GM23338 (cell line): ENCODE results near the gene SUN5. TPM values are rescaled to one million over a fixed set of nuclear protein-coding genes. Genes with fewer than 3 reads are reported as not detected.

ENCODE experiments used
- ATAC-seq: fragments of 200-7000 bp; cut with Tn5 transposase; 3 replicates; pipeline ENCODE4 v1.9.1; 2020
- DNase-seq: peaks from one replicate; pipeline ENCODE4 v3.0.0-alpha.2; 2015; ENCODE audit warnings: low spot score
- H2AFZ ChIP-seq: fragments of 200-600 bp; sonication (generic); 2 replicates; pipeline ENCODE4 v1.8.0; 2016; ENCODE audit warnings: antibody characterized with exemption, mild to moderate bottlenecking, moderate library complexity
- H3F3A ChIP-seq: fragments of 200-600 bp; sonication (generic); replicated peaks from 2 replicates; pipeline ENCODE4 v1.8.0; 2017; ENCODE audit warnings: antibody characterized with exemption, mixed run types, low read depth
- H3K27ac ChIP-seq: fragments of 200-600 bp; sonication (generic); 2 replicates; pipeline ENCODE4 v1.6.1; 2016; ENCODE audit warnings: low read depth
- H3K27me3 ChIP-seq: fragments of 200-600 bp; sonication (generic); 2 replicates; pipeline ENCODE4 v1.8.0; 2016; ENCODE audit warnings: mild to moderate bottlenecking, mixed run types, moderate library complexity; ENCODE audit not compliant: insufficient read depth
- H3K36me3 ChIP-seq: fragments of 200-600 bp; sonication (generic); 2 replicates; pipeline ENCODE4 v1.8.0; 2016; ENCODE audit warnings: mild to moderate bottlenecking; ENCODE audit not compliant: insufficient read depth
- H3K4me1 ChIP-seq: fragments of 200-600 bp; sonication (generic); 2 replicates; pipeline ENCODE4 v1.8.0; 2016; ENCODE audit warnings: mild to moderate bottlenecking, moderate library complexity; ENCODE audit not compliant: insufficient read depth
- H3K4me2 ChIP-seq: fragments of 200-600 bp; sonication (generic); 2 replicates; pipeline ENCODE4 v1.7.1; 2017; ENCODE audit warnings: mixed run types
- H3K4me3 ChIP-seq: fragments of 200-600 bp; sonication (generic); 2 replicates; pipeline ENCODE4 v1.6.1; 2016; ENCODE audit warnings: mixed run types
- H3K79me2 ChIP-seq: fragments of 200-600 bp; sonication (generic); replicated peaks from 2 replicates; pipeline ENCODE4 v1.8.0; 2017; ENCODE audit warnings: mild to moderate bottlenecking; ENCODE audit not compliant: insufficient read depth
- H3K9me2 ChIP-seq: fragments of 200-600 bp; sonication (generic); 2 replicates; pipeline ENCODE4 v1.8.0; 2017; ENCODE audit not compliant: insufficient read depth
- H4K20me1 ChIP-seq: fragments of 200-600 bp; sonication (generic); replicated peaks from 2 replicates; pipeline ENCODE4 v1.8.0; 2017; ENCODE audit warnings: mild to moderate bottlenecking; ENCODE audit not compliant: insufficient read depth
- H3K27ac Mint-ChIP-seq: 2 replicates; pipeline ENCODE4 v1.8.0; 2020; ENCODE audit warnings: inconsistent platforms, mild to moderate bottlenecking, moderate library complexity, mixed read lengths
- H3K27me3 Mint-ChIP-seq: 3 replicates; pipeline ENCODE4 v1.8.0; 2022; ENCODE audit warnings: low read depth, mild to moderate bottlenecking, moderate library complexity, mixed read lengths, inconsistent platforms; ENCODE audit not compliant: insufficient read depth, poor library complexity
- H3K36me3 Mint-ChIP-seq: 3 replicates; pipeline ENCODE4 v1.8.0; 2021; ENCODE audit warnings: low read depth, mild to moderate bottlenecking, inconsistent platforms, moderate library complexity, mixed read lengths
- H3K4me1 Mint-ChIP-seq: 3 replicates; pipeline ENCODE4 v1.8.0; 2020; ENCODE audit warnings: mild to moderate bottlenecking, inconsistent platforms, mixed read lengths
- H3K4me3 Mint-ChIP-seq: 3 replicates; pipeline ENCODE4 v1.8.0; 2021; ENCODE audit warnings: moderate library complexity, mild to moderate bottlenecking, inconsistent platforms, mixed read lengths
- H3K9me3 Mint-ChIP-seq: 3 replicates; pipeline ENCODE4 v1.8.0; 2020; ENCODE audit warnings: moderate library complexity, mild to moderate bottlenecking, inconsistent platforms, mixed read lengths
- CREB1 ChIP-seq: fragments of 250-450 bp; sonication (Bioruptor Pico); IDR thresholded peaks from 2 replicates; pipeline ENCODE4 v1.5.0; 2020; ENCODE audit warnings: low read depth, mild to moderate bottlenecking, moderate library complexity
- CTCF ChIP-seq, 2 experiments: fragments of 200-600 bp in 1 of 2; sonication (generic) in 1 of 2; conservative IDR thresholded peaks; 2 replicates each; pipeline versions ENCODE4 v1.5.1 to v1.6.1; 2016 to 2017; ENCODE audit warnings: antibody characterized with exemption in 2 of 2, low read depth in 2 of 2, mild to moderate bottlenecking in 2 of 2, moderate library complexity in 1 of 2
- ETS1 ChIP-seq: IDR thresholded peaks from 2 replicates; pipeline ENCODE4 v1.6.1; 2016; ENCODE audit warnings: antibody characterized with exemption
- EZH2 ChIP-seq: fragments of 200-600 bp; sonication (generic); IDR thresholded peaks from one replicate; pipeline ENCODE4 v1.8.0; 2017; ENCODE audit warnings: antibody characterized with exemption, mild to moderate bottlenecking, low read depth; ENCODE audit not compliant: unreplicated experiment
- EZH2phosphoT487 ChIP-seq: fragments of 200-600 bp; sonication (generic); IDR thresholded peaks from one replicate; pipeline ENCODE4 v1.8.1; 2018; ENCODE audit warnings: antibody characterized with exemption; ENCODE audit not compliant: unreplicated experiment
- NANOG ChIP-seq: IDR thresholded peaks from 2 replicates; pipeline ENCODE4 v1.6.1; 2016; ENCODE audit warnings: antibody characterized with exemption, borderline replicate concordance
- POLR2AphosphoS5 ChIP-seq: IDR thresholded peaks from 2 replicates; pipeline ENCODE4 v1.6.1; 2016; ENCODE audit warnings: antibody characterized with exemption, low read depth
- ZNF114 ChIP-seq: fragments of 250-450 bp; sonication (Bioruptor Pico); IDR thresholded peaks from 2 replicates; pipeline ENCODE4 v1.5.0; 2020; ENCODE audit warnings: mild to moderate bottlenecking, moderate library complexity
- ZNF331 ChIP-seq: fragments of 250-450 bp; sonication (Bioruptor Pico); IDR thresholded peaks from 2 replicates; pipeline ENCODE4 v1.5.0; 2020; ENCODE audit warnings: low read depth, mild to moderate bottlenecking, moderate library complexity
- polyA plus RNA-seq: library from polyadenylated mRNA; unstranded; fragments of >200 nt; fragmentation: Nextera tagmentation; extraction: Ambion mirVana; gene quantifications from 2 replicates; pipeline ENCODE4 v1.2.1, GENCODE V29; 2016
- total RNA-seq: library from RNA; depleted of rRNA; stranded (reverse); fragments of >200 nt; shearing (Covaris generic); gene quantifications from 2 replicates; pipeline ENCODE4 v1.2.3, GENCODE V29; 2014
- TF ChIP-seq, protein P1 (sequence below): IDR thresholded peaks from one replicate; pipeline ENCODE4 v1.6.1; 2018; ENCODE audit warnings: antibody characterized with exemption; ENCODE audit not compliant: unreplicated experiment

Gene SUN5
- total and polyA plus RNA-seq, 2 experiments from 2014 or later, result not detected

- no peaks in the 10 kb centered on the region for H3K79me2 ChIP-seq
- H3K4me1 ChIP-seq, result no peaks in the 10 kb centered on the region
- H4K20me1 ChIP-seq, result no peaks in the 10 kb centered on the region
- no peak overlapping the region for H3K27ac Mint-ChIP-seq
- H3K27me3 ChIP-seq, result no peaks in the 10 kb centered on the region
- H3K4me2 ChIP-seq, result no peak overlapping the region
- H3F3A ChIP-seq, result no peaks in the 10 kb centered on the region
- H3K9me2 ChIP-seq, result 0 out of 2 replicates have a peak, but pooled peaks cover 6% of the 10 kb centered on the region
- H3K4me3 ChIP-seq, result no peak overlapping the region
- H3K9me3 Mint-ChIP-seq, result no peaks in the 10 kb centered on the region
- peaks cover 6% of the 10 kb centered on the region for H3K27me3 Mint-ChIP-seq
- ATAC-seq, result no peak
- no peak for DNase-seq
- H3K4me3 Mint-ChIP-seq, result no peak overlapping the region
- no peaks in the 10 kb centered on the region for H3K36me3 Mint-ChIP-seq
- H3K27ac ChIP-seq, result no peak overlapping the region
- TF ChIP-seq ZNF331, result no peak
- TF ChIP-seq ZNF114 (CRISPR knock-in tag), result no peak
- TF ChIP-seq CTCF (conservative IDR thresholded peaks at IDR 0.05; ENCODE audit: low read depth in 2 of 2), result no peak
- TF ChIP-seq CREB1 (CRISPR knock-in tag), result no peak
- TF ChIP-seq, protein P1, sequence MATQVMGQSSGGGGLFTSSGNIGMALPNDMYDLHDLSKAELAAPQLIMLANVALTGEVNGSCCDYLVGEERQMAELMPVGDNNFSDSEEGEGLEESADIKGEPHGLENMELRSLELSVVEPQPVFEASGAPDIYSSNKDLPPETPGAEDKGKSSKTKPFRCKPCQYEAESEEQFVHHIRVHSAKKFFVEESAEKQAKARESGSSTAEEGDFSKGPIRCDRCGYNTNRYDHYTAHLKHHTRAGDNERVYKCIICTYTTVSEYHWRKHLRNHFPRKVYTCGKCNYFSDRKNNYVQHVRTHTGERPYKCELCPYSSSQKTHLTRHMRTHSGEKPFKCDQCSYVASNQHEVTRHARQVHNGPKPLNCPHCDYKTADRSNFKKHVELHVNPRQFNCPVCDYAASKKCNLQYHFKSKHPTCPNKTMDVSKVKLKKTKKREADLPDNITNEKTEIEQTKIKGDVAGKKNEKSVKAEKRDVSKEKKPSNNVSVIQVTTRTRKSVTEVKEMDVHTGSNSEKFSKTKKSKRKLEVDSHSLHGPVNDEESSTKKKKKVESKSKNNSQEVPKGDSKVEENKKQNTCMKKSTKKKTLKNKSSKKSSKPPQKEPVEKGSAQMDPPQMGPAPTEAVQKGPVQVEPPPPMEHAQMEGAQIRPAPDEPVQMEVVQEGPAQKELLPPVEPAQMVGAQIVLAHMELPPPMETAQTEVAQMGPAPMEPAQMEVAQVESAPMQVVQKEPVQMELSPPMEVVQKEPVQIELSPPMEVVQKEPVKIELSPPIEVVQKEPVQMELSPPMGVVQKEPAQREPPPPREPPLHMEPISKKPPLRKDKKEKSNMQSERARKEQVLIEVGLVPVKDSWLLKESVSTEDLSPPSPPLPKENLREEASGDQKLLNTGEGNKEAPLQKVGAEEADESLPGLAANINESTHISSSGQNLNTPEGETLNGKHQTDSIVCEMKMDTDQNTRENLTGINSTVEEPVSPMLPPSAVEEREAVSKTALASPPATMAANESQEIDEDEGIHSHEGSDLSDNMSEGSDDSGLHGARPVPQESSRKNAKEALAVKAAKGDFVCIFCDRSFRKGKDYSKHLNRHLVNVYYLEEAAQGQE, result no peak
- no peak for TF ChIP-seq EZH2phosphoT487
- no peak for TF ChIP-seq EZH2
- no peak for TF ChIP-seq POLR2AphosphoS5
- TF ChIP-seq NANOG, result no peak
- no peak for TF ChIP-seq ETS1
- no peak overlapping the region for H2AFZ ChIP-seq
- no peaks in the 10 kb centered on the region for H3K4me1 Mint-ChIP-seq
- no peaks in the 10 kb centered on the region for H3K36me3 ChIP-seq
Observed at GRCh38 chr20:33024243-33024560, 20.0 kb upstream of the SUN5 start.
